HepG2 (cell line): ENCODE data around the gene DNTTIP2. TPM values are rescaled to one million over a fixed set of nuclear protein-coding genes. Genes with fewer than 3 reads are reported as not detected.

Source experiments
- DMAP1 ChIP-seq: IDR thresholded peaks from 2 replicates; pipeline ENCODE4 v1.6.1; 2016
- HOXA5 ChIP-seq: sonication (generic); formaldehyde crosslinking; IDR thresholded peaks from 2 replicates; pipeline ENCODE4 v1.4.0; 2020; ENCODE audit warnings: missing genetic modification reagents
- IKZF1 ChIP-seq: fragments of 450-650 bp; IDR thresholded peaks from 2 replicates; pipeline ENCODE4 v1.7.1; 2016
- IKZF4 ChIP-seq: sonication (generic); formaldehyde crosslinking; IDR thresholded peaks from 2 replicates; pipeline ENCODE4 v1.5.1; 2020; ENCODE audit warnings: borderline replicate concordance, mild to moderate bottlenecking, low read depth, missing genetic modification reagents; ENCODE audit errors: not compliant biosample characterization
- ISL2 ChIP-seq: sonication (generic); formaldehyde crosslinking; IDR thresholded peaks from 2 replicates; pipeline ENCODE4 v1.5.0; 2020; ENCODE audit warnings: missing genetic modification reagents
- MAF1 ChIP-seq: sonication (generic); formaldehyde crosslinking; IDR thresholded peaks from 2 replicates; pipeline ENCODE4 v1.5.0; 2020; ENCODE audit warnings: missing genetic modification reagents, borderline replicate concordance
- MBD4 ChIP-seq: IDR thresholded peaks from 2 replicates; pipeline ENCODE4 v1.6.1; 2012; ENCODE audit warnings: low read length, inconsistent platforms, borderline replicate concordance
- MBNL3 ChIP-seq: fragments of 250-450 bp; sonication (Bioruptor Pico); conservative IDR thresholded peaks from 2 replicates; pipeline ENCODE4 v1.8.0; 2022; ENCODE audit warnings: mild to moderate bottlenecking, inconsistent platforms
- RFXANK ChIP-seq: IDR thresholded peaks from 2 replicates; pipeline ENCODE4 v1.6.1; 2016
- SETDB1 ChIP-seq: sonication (generic); formaldehyde crosslinking; IDR thresholded peaks from 2 replicates; pipeline ENCODE4 v1.5.1; 2020; ENCODE audit warnings: missing genetic modification reagents, mild to moderate bottlenecking, borderline replicate concordance
- SYNCRIP ChIP-seq: fragments of 200-400 bp; formaldehyde crosslinking; IDR thresholded peaks from 2 replicates; pipeline ENCODE4 v1.6.1; 2018; ENCODE audit warnings: mild to moderate bottlenecking, low read depth, low read length; ENCODE audit not compliant: insufficient read depth
- TRIM22 ChIP-seq: fragments of 450-650 bp; IDR thresholded peaks from 2 replicates; pipeline ENCODE4 v1.6.1; 2017
- ZBTB3 ChIP-seq: sonication (generic); formaldehyde crosslinking; IDR thresholded peaks from 2 replicates; pipeline ENCODE4 v1.4.0; 2020; ENCODE audit warnings: low read depth, mild to moderate bottlenecking, moderate library complexity, missing genetic modification reagents, borderline replicate concordance
- ZFP91 ChIP-seq: sonication (generic); formaldehyde crosslinking; IDR thresholded peaks from 2 replicates; pipeline ENCODE4 v1.9.0; 2022; ENCODE audit warnings: missing genetic modification reagents, mild to moderate bottlenecking, borderline replicate concordance
- ZIK1 ChIP-seq: sonication (generic); formaldehyde crosslinking; IDR thresholded peaks from 2 replicates; pipeline ENCODE4 v1.5.0; 2020; ENCODE audit warnings: mild to moderate bottlenecking, low read depth, missing genetic modification reagents, borderline replicate concordance
- ZNF20 ChIP-seq: sonication (generic); formaldehyde crosslinking; IDR thresholded peaks from 2 replicates; pipeline ENCODE4 v1.4.0; 2020; ENCODE audit warnings: mild to moderate bottlenecking, moderate library complexity, missing genetic modification reagents
- ZNF616 ChIP-seq: sonication (generic); formaldehyde crosslinking; IDR thresholded peaks from 2 replicates; pipeline ENCODE4 v1.5.0; 2020; ENCODE audit warnings: low read depth, mild to moderate bottlenecking, missing genetic modification reagents
- ZNF709 ChIP-seq: sonication (generic); formaldehyde crosslinking; IDR thresholded peaks from 2 replicates; pipeline ENCODE4 v1.5.0; 2020; ENCODE audit warnings: mild to moderate bottlenecking, missing genetic modification reagents
- ZNF761 ChIP-seq: sonication (generic); formaldehyde crosslinking; conservative IDR thresholded peaks from 2 replicates; pipeline ENCODE4 v1.4.0; 2020; ENCODE audit warnings: mild to moderate bottlenecking, missing genetic modification reagents
- ZSCAN31 ChIP-seq: sonication (generic); formaldehyde crosslinking; IDR thresholded peaks from 2 replicates; pipeline ENCODE4 v1.5.0; 2020; ENCODE audit warnings: low read depth, mild to moderate bottlenecking, missing genetic modification reagents
- ZSCAN9 ChIP-seq: IDR thresholded peaks from 2 replicates; pipeline ENCODE4 v1.6.1; 2016; ENCODE audit warnings: borderline replicate concordance
- polyA plus RNA-seq, 8 experiments: library from polyadenylated mRNA; depleted of rRNA in 3 of 8; stranded (reverse) in 7 of 8; unstranded in 1 of 8; fragments of >200 nt; fragmentation: Illumina TruSeq in 4 of 8; extraction: Trizol in 4 of 8; gene quantifications; 2 replicates each; pipeline versions ENCODE4 v1.2.1 to v1.2.3, GENCODE V29; 2011 to 2016; ENCODE audit warnings: low read depth in 4 of 8, missing spikeins in 1 of 8, mixed read lengths in 1 of 8; ENCODE audit not compliant: insufficient read depth in 1 of 8
- total RNA-seq, 5 experiments: library from RNA; depleted of rRNA; stranded (reverse); fragments of >200 nt; fragmentation: Illumina TruSeq; extraction: Trizol; gene quantifications; 2 replicates each; pipeline ENCODE4 v1.2.3, GENCODE V29; 2016; ENCODE audit warnings: low read depth in 1 of 5
- TF ChIP-seq, protein P1 (sequence below): sonication (generic); formaldehyde crosslinking; IDR thresholded peaks from 2 replicates; pipeline ENCODE4 v1.4.0; 2020; ENCODE audit warnings: missing genetic modification reagents, low read depth, mild to moderate bottlenecking, borderline replicate concordance
- TF ChIP-seq, protein P2 (sequence below): sonication (generic); formaldehyde crosslinking; IDR thresholded peaks from 2 replicates; pipeline ENCODE4 v1.4.0; 2020; ENCODE audit warnings: missing genetic modification reagents
- TF ChIP-seq, protein P3 (sequence below): sonication (generic); formaldehyde crosslinking; IDR thresholded peaks from 2 replicates; pipeline ENCODE4 v1.8.0; 2022; ENCODE audit warnings: missing genetic modification reagents, low read depth, mild to moderate bottlenecking, borderline replicate concordance

DNTTIP2 gene
- total and polyA plus RNA-seq, 2 of the 13 experiments (the other 11 are each of a cell fraction or from before 2014, with no cell fraction given), result 11.4 to 63.3 TPM

DNA sequence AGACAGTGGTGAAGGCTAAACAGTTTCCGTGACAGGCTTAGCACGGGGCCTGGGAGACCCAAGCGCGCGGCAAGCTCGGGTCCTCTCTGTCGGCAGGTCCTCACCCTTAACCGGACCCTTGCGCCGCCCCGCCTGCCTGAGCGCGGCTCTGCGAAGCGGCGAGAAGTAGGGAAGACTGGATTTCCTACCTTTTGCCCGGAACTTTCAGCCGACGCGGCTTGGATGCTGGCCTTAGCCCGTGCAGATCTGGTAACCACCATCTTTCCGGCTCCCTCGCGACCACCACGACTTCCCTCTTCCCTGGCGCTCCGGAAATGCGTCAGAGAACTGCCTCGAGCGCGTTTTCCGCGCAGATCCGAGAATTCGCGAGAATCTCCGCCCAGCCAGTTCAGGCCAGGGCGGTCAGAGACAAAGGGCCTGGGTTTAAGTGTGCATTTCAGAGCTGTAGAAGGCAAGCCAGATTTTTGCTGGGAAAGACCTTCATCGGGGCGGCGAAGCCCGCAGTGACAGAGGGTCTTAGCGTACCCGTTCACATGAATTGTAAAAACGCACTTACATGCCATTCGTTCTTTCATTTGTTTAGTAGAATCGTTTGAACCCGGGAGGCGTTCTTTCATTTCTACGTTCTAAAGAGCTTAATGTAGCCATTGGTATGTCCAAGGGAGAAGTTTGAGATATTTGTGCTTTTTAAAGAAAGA, at the start of gene DNTTIP2 (continued):
- TF ChIP-seq SYNCRIP (no peak), ZNF761 (CRISPR knock-in tag) (0 out of 2 replicates have a peak, but pooled peaks have one; percentile 39), DMAP1 (CRISPR knock-in tag) (peak; percentile 89), ZIK1 (CRISPR knock-in tag) (no peak), ZSCAN9 (CRISPR knock-in tag) (peak; percentile 73), TRIM22 (no peak), ZNF616 (CRISPR knock-in tag) (no peak), HOXA5 (CRISPR knock-in tag) (peak; percentile 63; the same call in 1 of the 2 replicates), MAF1 (CRISPR knock-in tag) (no peak), IKZF4 (no peak), ZNF20 (CRISPR knock-in tag) (no peak), SETDB1 (no peak), ZSCAN31 (CRISPR knock-in tag) (peak; percentile 63; the same call in 1 of the 2 replicates), MBD4 (no peak), ZNF709 (CRISPR knock-in tag) (peak; percentile 90), MBNL3 (CRISPR knock-in tag) (no peak), ZFP91 (peak; percentile 88; the same call in 1 of the 2 replicates), IKZF1 (no peak), RFXANK (0 out of 2 replicates have a peak, but pooled peaks have one; percentile 78), ZBTB3 (CRISPR knock-in tag) (peak; percentile 62; the same call in 1 of the 2 replicates), ISL2 (CRISPR knock-in tag) (peak; percentile 76)
- TF ChIP-seq, protein P1, sequence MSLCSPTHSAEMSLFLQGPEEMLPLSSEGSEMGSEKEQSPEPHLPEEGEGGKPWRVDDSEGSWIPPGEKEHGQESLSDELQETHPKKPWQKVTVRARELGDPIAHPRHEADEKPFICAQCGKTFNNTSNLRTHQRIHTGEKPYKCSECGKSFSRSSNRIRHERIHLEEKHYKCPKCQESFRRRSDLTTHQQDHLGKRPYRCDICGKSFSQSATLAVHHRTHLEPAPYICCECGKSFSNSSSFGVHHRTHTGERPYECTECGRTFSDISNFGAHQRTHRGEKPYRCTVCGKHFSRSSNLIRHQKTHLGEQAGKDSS, result peak; percentile 50; the same call in 1 of the 2 replicates
- TF ChIP-seq, protein P2, sequence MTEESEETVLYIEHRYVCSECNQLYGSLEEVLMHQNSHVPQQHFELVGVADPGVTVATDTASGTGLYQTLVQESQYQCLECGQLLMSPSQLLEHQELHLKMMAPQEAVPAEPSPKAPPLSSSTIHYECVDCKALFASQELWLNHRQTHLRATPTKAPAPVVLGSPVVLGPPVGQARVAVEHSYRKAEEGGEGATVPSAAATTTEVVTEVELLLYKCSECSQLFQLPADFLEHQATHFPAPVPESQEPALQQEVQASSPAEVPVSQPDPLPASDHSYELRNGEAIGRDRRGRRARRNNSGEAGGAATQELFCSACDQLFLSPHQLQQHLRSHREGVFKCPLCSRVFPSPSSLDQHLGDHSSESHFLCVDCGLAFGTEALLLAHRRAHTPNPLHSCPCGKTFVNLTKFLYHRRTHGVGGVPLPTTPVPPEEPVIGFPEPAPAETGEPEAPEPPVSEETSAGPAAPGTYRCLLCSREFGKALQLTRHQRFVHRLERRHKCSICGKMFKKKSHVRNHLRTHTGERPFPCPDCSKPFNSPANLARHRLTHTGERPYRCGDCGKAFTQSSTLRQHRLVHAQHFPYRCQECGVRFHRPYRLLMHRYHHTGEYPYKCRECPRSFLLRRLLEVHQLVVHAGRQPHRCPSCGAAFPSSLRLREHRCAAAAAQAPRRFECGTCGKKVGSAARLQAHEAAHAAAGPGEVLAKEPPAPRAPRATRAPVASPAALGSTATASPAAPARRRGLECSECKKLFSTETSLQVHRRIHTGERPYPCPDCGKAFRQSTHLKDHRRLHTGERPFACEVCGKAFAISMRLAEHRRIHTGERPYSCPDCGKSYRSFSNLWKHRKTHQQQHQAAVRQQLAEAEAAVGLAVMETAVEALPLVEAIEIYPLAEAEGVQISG (CRISPR knock-in tag), result peak; percentile 94
- TF ChIP-seq, protein P3, sequence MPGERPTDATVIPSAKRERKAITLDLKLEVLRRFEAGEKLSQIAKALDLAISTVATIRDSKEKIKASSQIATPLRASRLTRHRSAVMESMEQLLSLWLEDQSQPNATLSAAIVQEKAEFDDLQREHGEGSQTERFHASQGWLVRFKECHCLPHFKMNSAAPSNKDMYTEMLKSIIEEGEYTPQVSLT (CRISPR knock-in tag), result no peak
